ENCODE data around the gene S100A13. TPM values are rescaled to one million over a fixed set of nuclear protein-coding genes. Genes with fewer than 3 reads are reported as not detected.

Gene S100A13
- total and polyA plus RNA-seq, 7 experiments from 2014 or later, result 1.4 to 4.0 (median 3.0) TPM

- ChIA-PET CTCF (interaction anchor here (1.2 kb wide), 1 partner anchor 14 kb away, joined by 4 read pairs; no protein-coding TSS in a partner anchor), POLR2A (interaction anchor here (0.9 to 11.0 kb wide), 5 partner anchors 8 to 116 kb away, joined by 3 to 99 read pairs (median 3); partner anchors contain the start of genes CHTOP, ILF2 and S100A6)
- DNase-seq, result no peak
- peaks cover 0 to 2% (median 0%) of the 10 kb centered on the region in 3 experiments for H3K36me3 ChIP-seq (ENCODE audit: control insufficient read depth in 2 of 3, insufficient read depth in 3 of 3, low read length in 3 of 3)
- Mint-ChIP-seq H3K9me3 (peaks cover 0 to 2% (median 0%) of the 10 kb centered on the region in 11 donors), H3K4me3 (no peak overlapping the region), H3K36me3 (peaks cover 0 to 4% (median under 1%) of the 10 kb centered on the region in 5 donors), H3K27me3 (no peaks in the 10 kb centered on the region), H3K27ac (no peak overlapping the region), H3K4me1 (peaks cover 12 to 38% (median 35%) of the 10 kb centered on the region in 7 donors)
- H3K9me3 ChIP-seq (ENCODE audit: control insufficient read depth in 2 of 3, low read length in 3 of 3), result no peaks in the 10 kb centered on the region
- intact Hi-C loops (cut with micrococcal nuclease), result no loop called here
- no peak overlapping the region for H3K4me3 ChIP-seq (ENCODE audit: low read length)
- H3K4me1 ChIP-seq (ENCODE audit: control insufficient read depth in 2 of 2, insufficient read depth in 2 of 2, low read length in 2 of 2), result peaks cover 7 to 26% of the 10 kb centered on the region in 2 donors
- no peak overlapping the region for H3K27ac ChIP-seq (ENCODE audit: low read depth, low read length)
- no peak for ATAC-seq
- H3K27me3 ChIP-seq (ENCODE audit: control insufficient read depth in 2 of 2, insufficient read depth in 2 of 2, low read length in 2 of 2), result no peaks in the 10 kb centered on the region
Observed at GRCh38 chr1:153651771-153652170, 24.5 kb upstream of the S100A13 start.

DNA sequence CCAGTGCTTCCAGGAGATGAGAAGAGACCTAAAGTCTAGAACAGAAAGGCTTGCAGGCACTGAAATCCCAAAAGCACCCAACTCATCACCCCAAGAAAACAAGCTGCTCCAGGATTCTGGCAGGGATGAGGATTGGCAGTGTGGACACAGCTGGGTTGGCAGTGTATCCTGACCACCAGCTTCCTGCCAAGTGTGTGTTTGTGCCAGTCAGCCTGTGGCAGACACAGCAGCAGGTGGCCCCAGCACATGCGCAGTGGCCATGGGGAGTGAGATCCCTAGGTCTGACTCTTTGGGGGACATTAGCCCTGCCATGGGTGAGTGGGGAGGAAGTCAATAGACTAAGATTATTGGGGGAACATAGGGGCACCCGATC lies 22.5 kb upstream of the S100A13 start:
- no peaks in the 10 kb centered on the region for H3K9me3 ChIP-seq (ENCODE audit: control insufficient read depth in 2 of 3, low read length in 3 of 3)
- ChIA-PET CTCF (interaction anchor here (0.9 to 1.0 kb wide), 2 partner anchors 23 to 28 kb away, joined by 3 to 4 read pairs; partner anchors contain the start of gene NPR1), POLR2A (interaction anchor here (0.9 to 11.0 kb wide), 5 partner anchors 9 to 16 kb away, joined by 7 to 99 read pairs (median 9); partner anchors contain the start of genes CHTOP and SNAPIN)
- Mint-ChIP-seq H3K9me3 (peaks cover 0 to 2% (median 0%) of the 10 kb centered on the region in 11 donors), H3K36me3 (peaks cover 5 to 16% (median 15%) of the 10 kb centered on the region in 5 donors), H3K4me1 (peaks cover 26 to 57% (median 52%) of the 10 kb centered on the region in 7 donors), H3K27me3 (no peaks in the 10 kb centered on the region), H3K27ac (peak overlapping the region; percentile 56 to 96 (median 92)), H3K4me3 (peak overlapping the region in 9 of 10 donors; percentile 67 to 85 (median 80))
- peaks cover 7 to 28% of the 10 kb centered on the region in 2 donors for H3K4me1 ChIP-seq (ENCODE audit: control insufficient read depth in 2 of 2, insufficient read depth in 2 of 2, low read length in 2 of 2)
- peaks cover 7 to 17% (median 13%) of the 10 kb centered on the region in 3 experiments for H3K36me3 ChIP-seq (ENCODE audit: control insufficient read depth in 2 of 3, insufficient read depth in 3 of 3, low read length in 3 of 3)
- H3K27ac ChIP-seq (ENCODE audit: low read depth, low read length), result peak overlapping the region; percentile 69
- DNase-seq (peak in 2 of 9 donors; percentile 23 to 33), ATAC-seq (no peak)
- H3K4me3 ChIP-seq (ENCODE audit: low read length), result no peak overlapping the region
- H3K27me3 ChIP-seq (ENCODE audit: control insufficient read depth in 2 of 2, insufficient read depth in 2 of 2, low read length in 2 of 2), result no peaks in the 10 kb centered on the region
- intact Hi-C loops (cut with micrococcal nuclease), result no loop called here

DNA sequence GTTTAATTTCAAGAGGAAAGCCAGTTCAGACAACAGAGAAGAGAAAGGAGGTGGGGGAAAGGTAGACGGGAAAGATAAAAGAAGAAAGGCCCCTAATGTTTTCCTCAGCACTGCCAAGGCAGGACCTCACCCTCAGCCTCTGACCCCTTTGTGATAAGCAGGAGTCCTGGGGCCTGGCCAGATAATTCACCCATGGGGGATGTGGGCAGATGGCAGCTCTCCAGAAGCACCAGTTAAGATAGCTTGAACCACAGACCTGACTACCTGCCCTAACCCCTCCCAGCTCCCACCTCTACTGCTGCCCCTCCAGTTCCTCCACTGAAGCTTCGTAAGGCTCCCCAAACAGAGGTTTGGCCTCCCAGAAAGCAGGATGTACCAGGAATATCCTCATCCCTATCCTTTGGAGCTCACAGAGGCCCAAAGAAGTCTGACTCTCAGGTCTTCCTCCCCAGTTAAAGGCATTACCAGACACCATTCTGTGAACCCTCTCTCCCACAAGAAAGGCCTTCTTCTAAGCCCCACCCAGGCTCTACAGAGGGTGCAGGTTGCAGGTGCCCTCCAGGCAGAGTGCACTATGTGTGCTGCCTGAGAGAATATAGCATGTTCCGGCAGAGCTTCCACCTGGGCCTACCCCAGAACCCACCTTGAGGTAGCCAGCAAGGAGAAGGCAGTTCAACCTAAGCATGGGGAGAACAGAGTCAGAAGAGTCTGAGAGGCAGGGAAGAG lies 22.0 kb upstream of the S100A13 start:
- Mint-ChIP-seq H3K4me3 (peak overlapping the region in 9 of 10 donors; percentile 67 to 85 (median 80)), H3K9me3 (peaks cover 0 to 2% (median 0%) of the 10 kb centered on the region in 11 donors), H3K4me1 (peaks cover 29 to 63% (median 57%) of the 10 kb centered on the region in 7 donors), H3K27ac (peak overlapping the region; percentile 56 to 96 (median 92)), H3K27me3 (no peaks in the 10 kb centered on the region), H3K36me3 (peaks cover 5 to 22% (median 19%) of the 10 kb centered on the region in 5 donors)
- peak in 7 of 9 donors; percentile 40 to 63 (median 60) for DNase-seq
- ATAC-seq, result peak; percentile 87
- H3K4me3 ChIP-seq (ENCODE audit: low read length), result no peak overlapping the region
- peak overlapping the region; percentile 69 for H3K27ac ChIP-seq (ENCODE audit: low read depth, low read length)
- intact Hi-C loops (cut with micrococcal nuclease), result no loop called here
- ChIA-PET POLR2A (interaction anchor here (0.6 to 11.0 kb wide), 7 partner anchors 8 to 17 kb away, joined by 3 to 99 read pairs (median 9); partner anchors contain the start of genes CHTOP and SNAPIN), CTCF (interaction anchor here (0.6 to 1.0 kb wide), 3 partner anchors 23 to 82 kb away, joined by 3 to 4 read pairs (median 4); partner anchors contain the start of gene NPR1)
- H3K27me3 ChIP-seq (ENCODE audit: control insufficient read depth in 2 of 2, insufficient read depth in 2 of 2, low read length in 2 of 2), result no peaks in the 10 kb centered on the region
- peaks cover 7 to 28% of the 10 kb centered on the region in 2 donors for H3K4me1 ChIP-seq (ENCODE audit: control insufficient read depth in 2 of 2, insufficient read depth in 2 of 2, low read length in 2 of 2)
- H3K9me3 ChIP-seq (ENCODE audit: control insufficient read depth in 2 of 3, low read length in 3 of 3), result no peaks in the 10 kb centered on the region
- peaks cover 7 to 19% (median 18%) of the 10 kb centered on the region in 3 experiments for H3K36me3 ChIP-seq (ENCODE audit: control insufficient read depth in 2 of 3, insufficient read depth in 3 of 3, low read length in 3 of 3)

- intact Hi-C loops (cut with micrococcal nuclease), result no loop called here
- no peak for ATAC-seq
- POLR2A ChIA-PET, result interaction anchor here (1.5 to 11.0 kb wide), 6 partner anchors 8 to 18 kb away, joined by 4 to 99 read pairs (median 10); partner anchors contain the start of genes CHTOP and SNAPIN
Observed at GRCh38 chr1:153648000-153648643, 20.8 kb upstream of the S100A13 start.

DNA sequence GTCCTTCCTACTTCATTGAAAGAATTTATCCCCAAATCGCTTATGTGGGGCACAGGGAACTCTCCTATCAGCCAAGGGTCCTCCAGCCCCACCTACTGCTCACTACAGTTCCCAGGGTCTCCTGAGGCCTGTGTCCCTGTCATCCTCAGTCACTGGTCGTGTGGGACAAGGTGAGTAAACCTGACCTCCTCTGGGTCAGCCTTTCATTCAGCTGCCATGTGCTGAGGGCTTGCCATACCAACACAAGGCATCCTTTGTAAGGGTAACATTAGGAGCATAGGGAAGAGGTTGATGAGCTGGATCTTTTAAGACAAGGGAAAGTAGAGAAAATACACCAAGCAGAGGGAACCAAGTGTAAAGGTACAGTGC lies 20.0 kb upstream of the S100A13 start:
- Mint-ChIP-seq H3K4me3 (peak overlapping the region in 7 of 10 donors; percentile 0 to 83 (median 32)), H3K27me3 (no peaks in the 10 kb centered on the region), H3K36me3 (peaks cover 17 to 37% (median 31%) of the 10 kb centered on the region in 5 donors), H3K4me1 (peaks cover 40 to 79% (median 73%) of the 10 kb centered on the region in 7 donors), H3K9me3 (peaks cover 0 to 2% (median 0%) of the 10 kb centered on the region in 11 donors), H3K27ac (peak overlapping the region; percentile 58 to 95 (median 80))
- Histone ChIP-seq H3K4me3 (ENCODE audit: low read length) (no peak overlapping the region), H3K4me1 (ENCODE audit: control insufficient read depth in 2 of 2, insufficient read depth in 2 of 2, low read length in 2 of 2) (peaks cover 7 to 28% of the 10 kb centered on the region in 2 donors), H3K36me3 (ENCODE audit: control insufficient read depth in 2 of 3, insufficient read depth in 3 of 3, low read length in 3 of 3) (peaks cover 23 to 36% (median 24%) of the 10 kb centered on the region in 3 experiments), H3K9me3 (ENCODE audit: control insufficient read depth in 2 of 3, low read length in 3 of 3) (no peaks in the 10 kb centered on the region), H3K27ac (ENCODE audit: low read depth, low read length) (no peak overlapping the region), H3K27me3 (ENCODE audit: control insufficient read depth in 2 of 2, insufficient read depth in 2 of 2, low read length in 2 of 2) (no peaks in the 10 kb centered on the region)
- POLR2A ChIA-PET, result interaction anchor here (1.5 to 11.0 kb wide), 5 partner anchors 9 to 19 kb away, joined by 4 to 99 read pairs (median 11); partner anchors contain the start of genes CHTOP and SNAPIN
- CTCF ChIA-PET, result interaction anchor here (0.9 kb wide), 1 partner anchor 13 kb away, joined by 3 read pairs; no protein-coding TSS in a partner anchor
- intact Hi-C loops (cut with micrococcal nuclease), result no loop called here
- ATAC-seq, result no peak
- no peak for DNase-seq

More at GRCh38 chr1:153648000-153648643, 20.8 kb upstream of the S100A13 start:
- H3K27ac ChIP-seq (ENCODE audit: low read depth, low read length), result no peak overlapping the region
- Mint-ChIP-seq H3K4me1 (peaks cover 37 to 75% (median 65%) of the 10 kb centered on the region in 7 donors), H3K9me3 (peaks cover 0 to 2% (median 0%) of the 10 kb centered on the region in 11 donors), H3K27me3 (no peaks in the 10 kb centered on the region), H3K27ac (peak overlapping the region in 8 of 9 donors; percentile 72 to 95 (median 84)), H3K4me3 (peak overlapping the region in 5 of 10 donors; percentile 13 to 83 (median 45)), H3K36me3 (peaks cover 14 to 34% (median 28%) of the 10 kb centered on the region in 5 donors)
- DNase-seq, result no peak
- no peak overlapping the region for H3K4me3 ChIP-seq (ENCODE audit: low read length)
- CTCF ChIA-PET, result interaction anchor here (0.9 to 1.0 kb wide), 2 partner anchors 14 to 28 kb away, joined by 3 read pairs; no protein-coding TSS in a partner anchor
- H3K4me1 ChIP-seq (ENCODE audit: control insufficient read depth in 2 of 2, insufficient read depth in 2 of 2, low read length in 2 of 2), result peaks cover 7 to 28% of the 10 kb centered on the region in 2 donors
- no peaks in the 10 kb centered on the region for H3K9me3 ChIP-seq (ENCODE audit: control insufficient read depth in 2 of 3, low read length in 3 of 3)
- no peaks in the 10 kb centered on the region for H3K27me3 ChIP-seq (ENCODE audit: control insufficient read depth in 2 of 2, insufficient read depth in 2 of 2, low read length in 2 of 2)
- H3K36me3 ChIP-seq (ENCODE audit: control insufficient read depth in 2 of 3, insufficient read depth in 3 of 3, low read length in 3 of 3), result peaks cover 16 to 28% (median 18%) of the 10 kb centered on the region in 3 experiments
